HCT116 (cell line): Measurements from ENCODE around the gene GNB1.

Experiments
- POLR2AphosphoS5 ChIP-seq: IDR thresholded peaks from 2 replicates; pipeline ENCODE4 v1.6.1; 2011; ENCODE audit warnings: mild to moderate bottlenecking, low read depth, low read length, moderate library complexity
- REST ChIP-seq: IDR thresholded peaks from 2 replicates; pipeline ENCODE4 v1.6.1; 2012; ENCODE audit warnings: low read depth
- SIN3A ChIP-seq: IDR thresholded peaks from 2 replicates; pipeline ENCODE4 v1.6.1; 2012; ENCODE audit warnings: low read depth
- SP1 ChIP-seq: IDR thresholded peaks from 2 replicates; pipeline ENCODE4 v1.6.1; 2012; ENCODE audit warnings: low read depth
- ZNF274 ChIP-seq: fragments of 200-500 bp; sonication (Bioruptor generic); IDR thresholded peaks from 2 replicates; pipeline ENCODE4 v1.6.1; 2014; ENCODE audit warnings: mild to moderate bottlenecking, low read depth, low read length, inconsistent platforms
- TF ChIP-seq, protein P1 (sequence below), 3 experiments: fragments of 200-600 bp in 1 of 3; sonication (generic) in 1 of 3; IDR thresholded peaks in 2 of 3; conservative IDR thresholded peaks in 1 of 3; 2 replicates each; pipeline ENCODE4 v1.5.1; 2012 to 2017; ENCODE audit warnings: low read depth in 2 of 3, low read length in 2 of 3, antibody characterized with exemption in 1 of 3, borderline replicate concordance in 1 of 3, control low read depth in 1 of 3, mild to moderate bottlenecking in 1 of 3, mixed read lengths in 1 of 3, mixed run types in 1 of 3, moderate library complexity in 1 of 3; ENCODE audit not compliant: insufficient read depth in 1 of 3

- TF ChIP-seq POLR2AphosphoS5 (no peak), SIN3A (no peak), ZNF274 (no peak), REST (no peak), SP1 (no peak)
- TF ChIP-seq, protein P1, sequence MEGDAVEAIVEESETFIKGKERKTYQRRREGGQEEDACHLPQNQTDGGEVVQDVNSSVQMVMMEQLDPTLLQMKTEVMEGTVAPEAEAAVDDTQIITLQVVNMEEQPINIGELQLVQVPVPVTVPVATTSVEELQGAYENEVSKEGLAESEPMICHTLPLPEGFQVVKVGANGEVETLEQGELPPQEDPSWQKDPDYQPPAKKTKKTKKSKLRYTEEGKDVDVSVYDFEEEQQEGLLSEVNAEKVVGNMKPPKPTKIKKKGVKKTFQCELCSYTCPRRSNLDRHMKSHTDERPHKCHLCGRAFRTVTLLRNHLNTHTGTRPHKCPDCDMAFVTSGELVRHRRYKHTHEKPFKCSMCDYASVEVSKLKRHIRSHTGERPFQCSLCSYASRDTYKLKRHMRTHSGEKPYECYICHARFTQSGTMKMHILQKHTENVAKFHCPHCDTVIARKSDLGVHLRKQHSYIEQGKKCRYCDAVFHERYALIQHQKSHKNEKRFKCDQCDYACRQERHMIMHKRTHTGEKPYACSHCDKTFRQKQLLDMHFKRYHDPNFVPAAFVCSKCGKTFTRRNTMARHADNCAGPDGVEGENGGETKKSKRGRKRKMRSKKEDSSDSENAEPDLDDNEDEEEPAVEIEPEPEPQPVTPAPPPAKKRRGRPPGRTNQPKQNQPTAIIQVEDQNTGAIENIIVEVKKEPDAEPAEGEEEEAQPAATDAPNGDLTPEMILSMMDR (IDR thresholded peaks at IDR 0.05 in 2 of 3, conservative IDR thresholded peaks at IDR 0.05 in 1 of 3; ENCODE audit: borderline replicate concordance in 1 of 3, insufficient read depth in 1 of 3, low read depth in 2 of 3, low read length in 2 of 3), result no peak
These were observed 110.9 kb downstream of the GNB1 start for GRCh38 chr1:1779691-1780597.
